HCT116 (cell line): Measurements from ENCODE around the gene AKAP8. TPM values are rescaled to one million over a fixed set of nuclear protein-coding genes. Genes with fewer than 3 reads are reported as not detected.
"Not testable (repeated sequence)": the region's sequence is repeated elsewhere in the genome, so short reads cannot be mapped to it uniquely, and the experiment has no call there.

ENCODE experiments used
- ATAC-seq: fragments of 200-7000 bp; cut with Tn5 transposase; 2 replicates; pipeline ENCODE4 v1.9.1; 2020; ENCODE audit warnings: mild to moderate bottlenecking, moderate library complexity
- BruUV-seq: library from RNA; stranded (reverse); fragments of 400-500 nt; replicated peaks from 2 replicates; lab custom pipeline; 2021; lab: Mats Ljungman, UMichigan
- CTCF ChIA-PET: fragments of 300-600 bp; sonication (Branson Sonifier 250); formaldehyde crosslinking; loops from one replicate; lab custom pipeline; 2021; ENCODE audit warnings: antibody characterized with exemption; lab: Charles Lee
- POLR2A ChIA-PET: fragments of 300-600, 350-600 bp; sonication (Branson Sonifier 250); formaldehyde crosslinking; loops from one replicate; lab custom pipeline; 2021; ENCODE audit warnings: antibody characterized with exemption; lab: Charles Lee
- RAD21 ChIA-PET, 2 experiments: fragments of 300-600 bp; sonication (Branson Sonifier 250); formaldehyde crosslinking; loops; one replicate each; lab custom pipeline; 2023; ENCODE audit warnings: low total read pairs in 2 of 2; ENCODE audit not compliant: uncharacterized antibody in 2 of 2, unreplicated experiment in 2 of 2, low non-redundant PET in 1 of 2; lab: Charles Lee
- DNase-seq: peaks from one replicate; pipeline ENCODE4 v3.0.0-alpha.2; 2010; ENCODE audit warnings: low read depth, low spot score
- H2AFZ ChIP-seq: fragments of 200-600 bp; shearing (Covaris generic), sonication (generic); 2 replicates; pipeline ENCODE4 v1.6.1; 2017; ENCODE audit warnings: low read depth, mixed run types, mixed read lengths, antibody characterized with exemption, low read length; ENCODE audit not compliant: poor library complexity, severe bottlenecking
- H3K27ac ChIP-seq: 2 replicates; pipeline ENCODE4 v1.5.1; 2012; ENCODE audit warnings: low read depth, low read length
- H3K27me3 ChIP-seq: fragments of 200-600 bp; sonication (generic); 2 replicates; pipeline ENCODE4 v1.6.1; 2016; ENCODE audit warnings: mixed run types, low read length, mixed read lengths; ENCODE audit not compliant: insufficient read depth
- H3K36me3 ChIP-seq, 2 experiments: fragments of 200-500 bp in 1 of 2; fragments of 200-600 bp in 1 of 2; sonication (Bioruptor generic) in 1 of 2; sonication (generic) in 1 of 2; 2 replicates each; pipeline versions ENCODE4 v1.5.1 to v1.6.1; 2014 to 2016; ENCODE audit warnings: low read length in 2 of 2, inconsistent platforms in 1 of 2, mixed read lengths in 1 of 2, mixed run types in 1 of 2; ENCODE audit not compliant: insufficient read depth in 2 of 2, control insufficient read depth in 1 of 2
- H3K4me1 ChIP-seq, 2 experiments: fragments of 200-600 bp in 1 of 2; sonication (generic) in 1 of 2; 2 replicates each; pipeline versions ENCODE4 v1.5.1 to v1.6.1; 2012 to 2017; ENCODE audit warnings: low read length in 2 of 2, inconsistent platforms in 1 of 2, mild to moderate bottlenecking in 1 of 2, mixed read lengths in 1 of 2, mixed run types in 1 of 2, moderate library complexity in 1 of 2; ENCODE audit not compliant: insufficient read depth in 2 of 2, control insufficient read depth in 1 of 2
- H3K4me2 ChIP-seq: fragments of 200-600 bp; sonication (generic); 2 replicates; pipeline ENCODE4 v1.6.1; 2017; ENCODE audit warnings: mixed run types, low read length, mixed read lengths
- H3K4me3 ChIP-seq, 2 experiments: fragments of 200-600 bp in 1 of 2; sonication (generic) in 1 of 2; replicated peaks in 1 of 2; 2 replicates each; pipeline ENCODE4 v1.5.1; 2011 to 2016; ENCODE audit warnings: low read length in 2 of 2, control low read depth in 1 of 2, low read depth in 1 of 2, mild to moderate bottlenecking in 1 of 2, mixed read lengths in 1 of 2, mixed run types in 1 of 2
- H3K79me2 ChIP-seq: fragments of 200-600 bp; sonication (generic); 2 replicates; pipeline ENCODE4 v1.6.1; 2017; ENCODE audit warnings: mild to moderate bottlenecking, mixed run types, low read length, moderate library complexity, mixed read lengths; ENCODE audit not compliant: insufficient read depth
- H3K9ac ChIP-seq: fragments of 200-600 bp; sonication (generic); 2 replicates; pipeline ENCODE4 v1.6.1; 2016; ENCODE audit warnings: low read length, mixed read lengths
- H3K9me2 ChIP-seq: fragments of 200-600 bp; sonication (generic), shearing (Covaris generic); 2 replicates; pipeline ENCODE4 v1.6.1; 2017; ENCODE audit warnings: mixed run types, mild to moderate bottlenecking, moderate library complexity; ENCODE audit not compliant: insufficient read depth
- H3K9me3 ChIP-seq, 2 experiments: fragments of 200-500 bp in 1 of 2; fragments of 200-600 bp in 1 of 2; sonication (Bioruptor generic) in 1 of 2; sonication (generic) in 1 of 2; 2 replicates each; pipeline ENCODE4 v1.6.1; 2014 to 2017; ENCODE audit warnings: low read length in 2 of 2, mixed read lengths in 2 of 2, inconsistent platforms in 1 of 2, low read depth in 1 of 2, mild to moderate bottlenecking in 1 of 2, mixed run types in 1 of 2, moderate library complexity in 1 of 2; ENCODE audit not compliant: control insufficient read depth in 1 of 2, insufficient read depth in 1 of 2
- H4K20me1 ChIP-seq: fragments of 200-600 bp; sonication (generic), shearing (Covaris generic); 2 replicates; pipeline ENCODE4 v1.6.1; 2017; ENCODE audit warnings: mixed run types, mild to moderate bottlenecking, moderate library complexity; ENCODE audit not compliant: insufficient read depth
- ATF3 ChIP-seq: IDR thresholded peaks from 2 replicates; pipeline ENCODE4 v1.6.1; 2012
- CBX3 ChIP-seq: IDR thresholded peaks from 2 replicates; pipeline ENCODE4 v1.6.1; 2012; ENCODE audit warnings: low read depth
- CEBPB ChIP-seq: IDR thresholded peaks from 2 replicates; pipeline ENCODE4 v1.6.1; 2012; ENCODE audit warnings: low read depth
- EGR1 ChIP-seq: IDR thresholded peaks from 2 replicates; pipeline ENCODE4 v1.6.1; 2012; ENCODE audit warnings: low read depth
- ELF1 ChIP-seq: IDR thresholded peaks from 2 replicates; pipeline ENCODE4 v1.6.1; 2012; ENCODE audit warnings: low read depth, borderline replicate concordance
- EZH2phosphoT487 ChIP-seq: fragments of 200-600 bp; IDR thresholded peaks from 2 replicates; pipeline ENCODE4 v1.6.1; 2018; ENCODE audit warnings: antibody characterized with exemption, borderline replicate concordance
- FOSL1 ChIP-seq: IDR thresholded peaks from 2 replicates; pipeline ENCODE4 v1.6.1; 2012; ENCODE audit warnings: low read depth
- JUND ChIP-seq: IDR thresholded peaks from 2 replicates; pipeline ENCODE4 v1.6.1; 2012
- MAX ChIP-seq: IDR thresholded peaks from 2 replicates; pipeline ENCODE4 v1.6.1; 2012
- POLR2A ChIP-seq: IDR thresholded peaks from 2 replicates; pipeline ENCODE4 v1.7.0; 2011; ENCODE audit warnings: borderline replicate concordance; ENCODE audit not compliant: insufficient read depth, insufficient read length; ENCODE audit errors: extremely low read depth
- POLR2AphosphoS5 ChIP-seq: IDR thresholded peaks from 2 replicates; pipeline ENCODE4 v1.6.1; 2011; ENCODE audit warnings: mild to moderate bottlenecking, low read depth, low read length, moderate library complexity
- RAD21 ChIP-seq: IDR thresholded peaks from 2 replicates; pipeline ENCODE4 v1.6.1; 2012; ENCODE audit warnings: low read depth, mild to moderate bottlenecking
- SIN3A ChIP-seq: IDR thresholded peaks from 2 replicates; pipeline ENCODE4 v1.6.1; 2012; ENCODE audit warnings: low read depth
- SP1 ChIP-seq: IDR thresholded peaks from 2 replicates; pipeline ENCODE4 v1.6.1; 2012; ENCODE audit warnings: low read depth
- TCF7L2 ChIP-seq: IDR thresholded peaks from 2 replicates; pipeline ENCODE4 v1.7.0; 2011; ENCODE audit warnings: borderline replicate concordance, inconsistent platforms; ENCODE audit not compliant: insufficient read depth, insufficient read length; ENCODE audit errors: extremely low read depth
- ZBTB33 ChIP-seq: IDR thresholded peaks from 2 replicates; pipeline ENCODE4 v1.6.1; 2011; ENCODE audit warnings: mild to moderate bottlenecking, low read length, moderate library complexity; ENCODE audit not compliant: insufficient replicate concordance; ENCODE audit errors: extremely low read depth
- ZFX ChIP-seq: fragments of 450-650 bp; IDR thresholded peaks from 2 replicates; pipeline ENCODE4 v1.6.1; 2017
- ZNF274 ChIP-seq: fragments of 200-500 bp; sonication (Bioruptor generic); IDR thresholded peaks from 2 replicates; pipeline ENCODE4 v1.6.1; 2014; ENCODE audit warnings: mild to moderate bottlenecking, low read depth, low read length, inconsistent platforms
- intact Hi-C: fragments of 100-400 bp; cut with micrococcal nuclease; formaldehyde crosslinking; loops from 2 replicates; pipeline ENCODE4 v1.10.0; 2022
- total RNA-seq: library from RNA; stranded (reverse); gene quantifications from one replicate; pipeline ENCODE4 v1.2.1, GENCODE V29; 2021; ENCODE audit not compliant: unreplicated experiment
- TF ChIP-seq, protein P1 (sequence below): IDR thresholded peaks from 2 replicates; pipeline ENCODE4 v1.6.1; 2012; ENCODE audit warnings: low read depth

Gene AKAP8
- total RNA-seq, 1 experiment from 2014 or later: 50.6 TPM

DNA sequence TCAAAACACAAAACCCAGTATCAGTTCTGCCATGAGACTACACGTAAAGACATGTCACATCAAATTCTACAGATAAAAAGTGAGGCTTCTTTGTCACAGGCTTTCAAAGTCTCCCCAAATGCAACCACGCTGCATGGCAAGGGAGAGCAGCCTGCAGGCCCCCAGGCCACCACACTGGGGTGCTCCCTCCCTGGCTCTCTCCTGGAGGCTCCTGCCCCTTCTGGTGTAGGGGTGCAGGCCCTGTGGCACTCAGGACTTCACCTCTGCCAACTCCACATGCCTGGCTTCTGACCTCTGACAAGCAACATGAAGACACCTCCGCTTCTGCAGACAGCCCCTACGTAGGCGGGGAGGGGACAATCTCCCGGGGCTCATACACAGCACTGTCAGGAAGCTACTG lies 14.3 kb downstream of the AKAP8 start:
- no peak overlapping the region for H2AFZ ChIP-seq
- ChIA-PET POLR2A (no interaction called here), RAD21 (no interaction called here), CTCF (no interaction called here)
- intact Hi-C loops: no loop called here
- peak; percentile 53; the same call in 1 of the 2 replicates for ATAC-seq
- DNase-seq: no peak
- H3K9me2 ChIP-seq: no peaks in the 10 kb centered on the region
- no peak for TF ChIP-seq EZH2phosphoT487
- TF ChIP-seq SIN3A: no peak
- TF ChIP-seq SP1: no peak
- TF ChIP-seq POLR2A: no peak
- no peak for TF ChIP-seq ELF1
- TF ChIP-seq ZNF274: no peak
- TF ChIP-seq EGR1: no peak
- TF ChIP-seq TCF7L2: no peak
- TF ChIP-seq RAD21: no peak
- TF ChIP-seq POLR2AphosphoS5: no peak
- no peak for TF ChIP-seq JUND
- no peak for TF ChIP-seq MAX
- TF ChIP-seq ATF3: no peak
- TF ChIP-seq, protein P1, sequence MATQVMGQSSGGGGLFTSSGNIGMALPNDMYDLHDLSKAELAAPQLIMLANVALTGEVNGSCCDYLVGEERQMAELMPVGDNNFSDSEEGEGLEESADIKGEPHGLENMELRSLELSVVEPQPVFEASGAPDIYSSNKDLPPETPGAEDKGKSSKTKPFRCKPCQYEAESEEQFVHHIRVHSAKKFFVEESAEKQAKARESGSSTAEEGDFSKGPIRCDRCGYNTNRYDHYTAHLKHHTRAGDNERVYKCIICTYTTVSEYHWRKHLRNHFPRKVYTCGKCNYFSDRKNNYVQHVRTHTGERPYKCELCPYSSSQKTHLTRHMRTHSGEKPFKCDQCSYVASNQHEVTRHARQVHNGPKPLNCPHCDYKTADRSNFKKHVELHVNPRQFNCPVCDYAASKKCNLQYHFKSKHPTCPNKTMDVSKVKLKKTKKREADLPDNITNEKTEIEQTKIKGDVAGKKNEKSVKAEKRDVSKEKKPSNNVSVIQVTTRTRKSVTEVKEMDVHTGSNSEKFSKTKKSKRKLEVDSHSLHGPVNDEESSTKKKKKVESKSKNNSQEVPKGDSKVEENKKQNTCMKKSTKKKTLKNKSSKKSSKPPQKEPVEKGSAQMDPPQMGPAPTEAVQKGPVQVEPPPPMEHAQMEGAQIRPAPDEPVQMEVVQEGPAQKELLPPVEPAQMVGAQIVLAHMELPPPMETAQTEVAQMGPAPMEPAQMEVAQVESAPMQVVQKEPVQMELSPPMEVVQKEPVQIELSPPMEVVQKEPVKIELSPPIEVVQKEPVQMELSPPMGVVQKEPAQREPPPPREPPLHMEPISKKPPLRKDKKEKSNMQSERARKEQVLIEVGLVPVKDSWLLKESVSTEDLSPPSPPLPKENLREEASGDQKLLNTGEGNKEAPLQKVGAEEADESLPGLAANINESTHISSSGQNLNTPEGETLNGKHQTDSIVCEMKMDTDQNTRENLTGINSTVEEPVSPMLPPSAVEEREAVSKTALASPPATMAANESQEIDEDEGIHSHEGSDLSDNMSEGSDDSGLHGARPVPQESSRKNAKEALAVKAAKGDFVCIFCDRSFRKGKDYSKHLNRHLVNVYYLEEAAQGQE: no peak
- no peak for TF ChIP-seq ZBTB33
- no peak for TF ChIP-seq FOSL1
- no peak for TF ChIP-seq CBX3
- no peak for TF ChIP-seq CEBPB
- no peak for TF ChIP-seq ZFX
- H3K9me3 ChIP-seq: no peaks in the 10 kb centered on the region
- H3K4me2 ChIP-seq: no peak overlapping the region
- no peaks in the 10 kb centered on the region for H3K27me3 ChIP-seq
- H3K9ac ChIP-seq: no peak overlapping the region
- no peak overlapping the region for H3K27ac ChIP-seq
- H3K36me3 ChIP-seq: peaks cover 9 to 56% of the 10 kb centered on the region in 2 experiments
- no peak overlapping the region for H3K4me3 ChIP-seq
- H3K4me1 ChIP-seq: no peaks in the 10 kb centered on the region
- no TSS peak for BruUV-seq
- no peaks in the 10 kb centered on the region for H4K20me1 ChIP-seq
- no peaks in the 10 kb centered on the region; the same call in 1 of the 2 replicates for H3K79me2 ChIP-seq

DNA sequence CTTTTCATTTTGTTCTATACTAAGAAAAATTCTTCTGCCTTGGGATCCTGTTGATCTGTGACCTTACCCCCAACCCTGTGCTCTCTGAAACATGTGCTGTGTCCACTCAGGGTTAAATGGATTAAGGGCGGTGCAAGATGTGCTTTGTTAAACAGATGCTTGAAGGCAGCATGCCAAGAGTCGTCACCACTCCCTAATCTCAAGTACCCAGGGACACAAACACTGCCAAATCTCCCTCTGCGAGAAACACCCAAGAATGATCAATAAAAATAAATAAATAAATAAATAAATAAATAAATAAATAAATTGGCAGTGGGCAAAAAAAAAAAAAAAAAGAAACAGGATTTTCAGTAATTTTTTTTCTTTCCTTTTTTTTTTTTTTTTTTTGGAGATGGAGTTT lies 15.8 kb downstream of the AKAP8 start:
- H2AFZ ChIP-seq, H3K4me3 ChIP-seq, intact Hi-C loops, POLR2A ChIA-PET, BruUV-seq, RAD21 ChIA-PET, H3K9ac ChIP-seq, H4K20me1 ChIP-seq, H3K79me2 ChIP-seq, H3K4me2 ChIP-seq, H3K9me2 ChIP-seq, DNase-seq, H3K9me3 ChIP-seq, CTCF ChIA-PET, ATAC-seq, H3K4me1 ChIP-seq, H3K27me3 ChIP-seq, H3K27ac ChIP-seq: not testable (repeated sequence)
- H3K36me3 ChIP-seq: peaks cover 12 to 51% of the 10 kb centered on the region in 2 experiments
